Peyer's patch (tissue), 4 donors: ENCODE results near the gene ALOX15B. TPM values are rescaled to one million over a fixed set of nuclear protein-coding genes. Genes with fewer than 3 reads are reported as not detected.

Experiments
- DNase-seq, 3 donors: peaks; one replicate each; pipeline ENCODE4 v3.0.0-alpha.2; 2017 to 2019
- H3K27ac ChIP-seq, 4 donors: fragments of 200-600 bp; sonication (generic); one replicate each; pipeline ENCODE4 v1.5.1; 2016 to 2019
- H3K27me3 ChIP-seq, 2 donors: fragments of 200-600 bp; sonication (generic); one replicate each; pipeline ENCODE4 v1.5.1; 2019
- H3K36me3 ChIP-seq, 3 donors: fragments of 200-600 bp; sonication (generic); one replicate each; pipeline ENCODE4 v1.5.1; 2016 to 2019
- H3K4me1 ChIP-seq, 4 donors: fragments of 200-600 bp; sonication (generic); one replicate each; pipeline ENCODE4 v1.5.1; 2016 to 2019
- H3K4me3 ChIP-seq, 4 donors: fragments of 200-600 bp; sonication (generic); 1 replicate in 3 of 4; 2 replicates in 1 of 4; pipeline ENCODE4 v1.5.1; 2016 to 2019; ENCODE audit warnings: mild to moderate bottlenecking in 1 of 4
- H3K9me3 ChIP-seq, 4 donors: fragments of 200-600 bp; sonication (generic); one replicate each; pipeline ENCODE4 v1.5.1; 2016 to 2019; ENCODE audit warnings: mild to moderate bottlenecking in 1 of 4
- POLR2A ChIP-seq, 2 donors: fragments of 450-650 bp; IDR thresholded peaks; one replicate each; pipeline ENCODE4 v1.5.1; 2017; ENCODE audit warnings: antibody characterized with exemption in 2 of 2, mild to moderate bottlenecking in 2 of 2, moderate library complexity in 2 of 2
- total RNA-seq, 4 donors: library from RNA; depleted of rRNA; stranded (reverse); fragments of >200 nt; gene quantifications; one replicate each; pipeline ENCODE4 v1.1.0, GENCODE V29; 2016
- TF ChIP-seq, protein P1 (sequence below), 6 experiments: fragments of 450-650 bp in 4 of 6; fragments of 200-600 bp in 2 of 6; sonication (generic) in 1 of 6; IDR thresholded peaks; one replicate each; pipeline ENCODE4 v1.5.1; 2017 to 2019; ENCODE audit warnings: antibody characterized with exemption in 6 of 6, mild to moderate bottlenecking in 3 of 6, moderate library complexity in 1 of 6

ALOX15B gene
- total RNA-seq, 4 donors from 2014 or later: 0.70 to 4.1 (median 2.1) TPM

DNA sequence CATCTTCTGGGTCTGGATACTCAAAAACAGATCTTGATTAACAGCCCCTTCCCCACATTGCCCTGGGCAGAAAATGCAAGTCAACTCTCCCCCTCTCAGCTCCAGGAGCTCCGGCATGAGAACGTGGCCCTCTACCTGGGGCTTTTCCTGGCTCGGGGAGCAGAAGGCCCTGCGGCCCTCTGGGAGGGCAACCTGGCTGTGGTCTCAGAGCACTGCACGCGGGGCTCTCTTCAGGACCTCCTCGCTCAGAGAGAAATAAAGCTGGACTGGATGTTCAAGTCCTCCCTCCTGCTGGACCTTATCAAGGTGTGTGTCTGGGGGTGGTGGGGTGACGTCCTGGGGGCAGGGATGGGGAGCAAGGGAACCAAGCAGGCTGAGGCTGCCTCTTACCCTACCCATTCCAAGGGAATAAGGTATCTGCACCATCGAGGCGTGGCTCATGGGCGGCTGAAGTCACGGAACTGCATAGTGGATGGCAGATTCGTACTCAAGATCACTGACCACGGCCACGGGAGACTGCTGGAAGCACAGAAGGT, 26.7 kb upstream of the ALOX15B start:
- no peaks in the 10 kb centered on the region for H3K36me3 ChIP-seq
- peaks cover 0 to 6% of the 10 kb centered on the region in 2 donors for H3K27me3 ChIP-seq
- H3K4me1 ChIP-seq: peaks cover 0 to 16% (median 4%) of the 10 kb centered on the region in 4 donors
- no peak for TF ChIP-seq POLR2A (IDR thresholded peaks at IDR 0.05)
- TF ChIP-seq, protein P1, sequence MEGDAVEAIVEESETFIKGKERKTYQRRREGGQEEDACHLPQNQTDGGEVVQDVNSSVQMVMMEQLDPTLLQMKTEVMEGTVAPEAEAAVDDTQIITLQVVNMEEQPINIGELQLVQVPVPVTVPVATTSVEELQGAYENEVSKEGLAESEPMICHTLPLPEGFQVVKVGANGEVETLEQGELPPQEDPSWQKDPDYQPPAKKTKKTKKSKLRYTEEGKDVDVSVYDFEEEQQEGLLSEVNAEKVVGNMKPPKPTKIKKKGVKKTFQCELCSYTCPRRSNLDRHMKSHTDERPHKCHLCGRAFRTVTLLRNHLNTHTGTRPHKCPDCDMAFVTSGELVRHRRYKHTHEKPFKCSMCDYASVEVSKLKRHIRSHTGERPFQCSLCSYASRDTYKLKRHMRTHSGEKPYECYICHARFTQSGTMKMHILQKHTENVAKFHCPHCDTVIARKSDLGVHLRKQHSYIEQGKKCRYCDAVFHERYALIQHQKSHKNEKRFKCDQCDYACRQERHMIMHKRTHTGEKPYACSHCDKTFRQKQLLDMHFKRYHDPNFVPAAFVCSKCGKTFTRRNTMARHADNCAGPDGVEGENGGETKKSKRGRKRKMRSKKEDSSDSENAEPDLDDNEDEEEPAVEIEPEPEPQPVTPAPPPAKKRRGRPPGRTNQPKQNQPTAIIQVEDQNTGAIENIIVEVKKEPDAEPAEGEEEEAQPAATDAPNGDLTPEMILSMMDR (IDR thresholded peaks at IDR 0.05): no peak
- H3K27ac ChIP-seq: no peak overlapping the region
- no peaks in the 10 kb centered on the region for H3K9me3 ChIP-seq
- H3K4me3 ChIP-seq: no peak overlapping the region
- no peak for DNase-seq

- H3K27ac ChIP-seq: no peak overlapping the region
- H3K36me3 ChIP-seq: no peaks in the 10 kb centered on the region
- DNase-seq: no peak
- TF ChIP-seq POLR2A (IDR thresholded peaks at IDR 0.05): no peak
- TF ChIP-seq, protein P1 (IDR thresholded peaks at IDR 0.05): no peak
- peaks cover 0 to 6% of the 10 kb centered on the region in 2 donors for H3K27me3 ChIP-seq
- peaks cover 0 to 18% (median 4%) of the 10 kb centered on the region in 4 donors for H3K4me1 ChIP-seq
- no peaks in the 10 kb centered on the region for H3K9me3 ChIP-seq
- H3K4me3 ChIP-seq: no peak overlapping the region
Measured at GRCh38 chr17:8012996-8013640, 25.7 kb upstream of the ALOX15B start.

GRCh38 chr17:8013731-8014557, 24.9 kb upstream of the ALOX15B start:
- H3K27me3 ChIP-seq: peaks cover 0 to 6% of the 10 kb centered on the region in 2 donors
- TF ChIP-seq, protein P1 (IDR thresholded peaks at IDR 0.05): no peak
- no peak for TF ChIP-seq POLR2A (IDR thresholded peaks at IDR 0.05)
- H3K36me3 ChIP-seq: no peaks in the 10 kb centered on the region
- H3K4me3 ChIP-seq: no peak overlapping the region
- no peak overlapping the region for H3K27ac ChIP-seq
- H3K4me1 ChIP-seq: peaks cover 0 to 18% (median 4%) of the 10 kb centered on the region in 4 donors
- H3K9me3 ChIP-seq: no peaks in the 10 kb centered on the region
- no peak for DNase-seq

- H3K9me3 ChIP-seq: no peaks in the 10 kb centered on the region
- no peak overlapping the region for H3K27ac ChIP-seq
- no peaks in the 10 kb centered on the region for H3K36me3 ChIP-seq
- DNase-seq: no peak
- TF ChIP-seq, protein P1 (IDR thresholded peaks at IDR 0.05): no peak
- no peak for TF ChIP-seq POLR2A (IDR thresholded peaks at IDR 0.05)
- H3K4me1 ChIP-seq: peaks cover 0 to 18% (median 4%) of the 10 kb centered on the region in 4 donors
- H3K4me3 ChIP-seq: no peak overlapping the region
- peaks cover 0 to 6% of the 10 kb centered on the region in 2 donors for H3K27me3 ChIP-seq
Measured at GRCh38 chr17:8014558-8014850, 24.4 kb upstream of the ALOX15B start.

GRCh38 chr17:8015236-8015956, 23.5 kb upstream of the ALOX15B start:
- Histone ChIP-seq H3K9me3 (no peaks in the 10 kb centered on the region), H3K4me1 (peaks cover 0 to 18% (median 4%) of the 10 kb centered on the region in 4 donors), H3K27ac (no peak overlapping the region), H3K36me3 (no peaks in the 10 kb centered on the region), H3K4me3 (peak overlapping the region in 2 of 4 donors; percentile 37 to 54), H3K27me3 (peaks cover 0 to 6% of the 10 kb centered on the region in 2 donors)
- TF ChIP-seq, protein P1 (IDR thresholded peaks at IDR 0.05): no peak
- TF ChIP-seq POLR2A (IDR thresholded peaks at IDR 0.05): no peak
- no peak for DNase-seq
